Thyroid gland (tissue), 4 donors: ENCODE data around the gene PKP4.

ENCODE experiments used
- CTCF ChIP-seq, 6 experiments: fragments of 200-600 bp in 3 of 6; fragments of 450-650 bp in 3 of 6; sonication (generic) in 3 of 6; IDR thresholded peaks; one replicate each; pipeline ENCODE4 v1.5.1; 2016 to 2019; ENCODE audit warnings: antibody characterized with exemption in 6 of 6, mild to moderate bottlenecking in 2 of 6, inconsistent platforms in 1 of 6, moderate library complexity in 1 of 6
- POLR2A ChIP-seq, 2 donors: fragments of 450-650 bp; IDR thresholded peaks; one replicate each; pipeline ENCODE4 v1.6.1; 2017; ENCODE audit warnings: antibody characterized with exemption in 2 of 2, mild to moderate bottlenecking in 2 of 2, moderate library complexity in 1 of 2

GRCh38 chr2:158616480-158617000 lies 159.8 kb downstream of the PKP4 start:
- TF ChIP-seq POLR2A (IDR thresholded peaks at IDR 0.05), result no peak
- no peak for TF ChIP-seq CTCF (IDR thresholded peaks at IDR 0.05)
